KMS-11 (cell line): ENCODE data around the gene ATRIP.

ENCODE experiments used
- H2AFZ ChIP-seq: fragments of 200-600 bp; sonication (generic); 2 replicates; pipeline ENCODE4 v1.6.1; 2016; ENCODE audit warnings: antibody characterized with exemption, mixed run types, low read depth
- H3K27ac ChIP-seq: fragments of 200-600 bp; sonication (generic); 2 replicates; pipeline ENCODE4 v1.6.1; 2016; ENCODE audit warnings: mild to moderate bottlenecking, mixed run types
- H3K27me3 ChIP-seq: fragments of 200-600 bp; sonication (generic); 2 replicates; pipeline ENCODE4 v1.6.1; 2017; ENCODE audit warnings: mild to moderate bottlenecking, low read depth, mixed run types, moderate library complexity; ENCODE audit not compliant: insufficient read depth
- H3K36me3 ChIP-seq: fragments of 200-600 bp; sonication (generic); 2 replicates; pipeline ENCODE4 v1.6.1; 2017; ENCODE audit warnings: mild to moderate bottlenecking, mixed run types; ENCODE audit not compliant: insufficient read depth
- H3K4me1 ChIP-seq: fragments of 200-600 bp; sonication (generic); 2 replicates; pipeline ENCODE4 v1.6.1; 2016; ENCODE audit warnings: mild to moderate bottlenecking, low read depth, mixed run types; ENCODE audit not compliant: poor library complexity, severe bottlenecking
- H3K4me2 ChIP-seq: fragments of 200-600 bp; sonication (generic); 2 replicates; pipeline ENCODE4 v1.7.0; 2016; ENCODE audit warnings: mild to moderate bottlenecking, mixed run types
- H3K4me3 ChIP-seq: fragments of 200-600 bp; sonication (generic); IDR thresholded peaks from 2 replicates; pipeline ENCODE4 v1.6.1; 2017; ENCODE audit warnings: low read depth, low read length, mixed read lengths; ENCODE audit not compliant: insufficient read depth
- H3K79me2 ChIP-seq: fragments of 200-600 bp; sonication (generic); 2 replicates; pipeline ENCODE4 v1.6.1; 2016; ENCODE audit warnings: low read depth, mixed run types; ENCODE audit not compliant: insufficient read depth
- H3K9ac ChIP-seq: fragments of 200-600 bp; sonication (generic); 2 replicates; pipeline ENCODE4 v1.6.1; 2016; ENCODE audit warnings: mild to moderate bottlenecking, mixed run types
- H4K20me1 ChIP-seq: fragments of 200-600 bp; sonication (generic); 2 replicates; pipeline ENCODE4 v1.6.1; 2016; ENCODE audit warnings: mild to moderate bottlenecking, mixed run types; ENCODE audit not compliant: insufficient read depth
- TF ChIP-seq, protein P1 (sequence below): fragments of 200-600 bp; sonication (generic); conservative IDR thresholded peaks from 2 replicates; pipeline ENCODE4 v1.6.1; 2017; ENCODE audit warnings: low read depth, mild to moderate bottlenecking, antibody characterized with exemption, low read length, moderate library complexity, mixed read lengths

The ATRIP gene

GRCh38 chr3:48410205-48411040 is 36.1 kb upstream of the ATRIP start:
- H3K36me3 ChIP-seq = no peaks in the 10 kb centered on the region
- no peaks in the 10 kb centered on the region for H3K27me3 ChIP-seq
- TF ChIP-seq, protein P1, sequence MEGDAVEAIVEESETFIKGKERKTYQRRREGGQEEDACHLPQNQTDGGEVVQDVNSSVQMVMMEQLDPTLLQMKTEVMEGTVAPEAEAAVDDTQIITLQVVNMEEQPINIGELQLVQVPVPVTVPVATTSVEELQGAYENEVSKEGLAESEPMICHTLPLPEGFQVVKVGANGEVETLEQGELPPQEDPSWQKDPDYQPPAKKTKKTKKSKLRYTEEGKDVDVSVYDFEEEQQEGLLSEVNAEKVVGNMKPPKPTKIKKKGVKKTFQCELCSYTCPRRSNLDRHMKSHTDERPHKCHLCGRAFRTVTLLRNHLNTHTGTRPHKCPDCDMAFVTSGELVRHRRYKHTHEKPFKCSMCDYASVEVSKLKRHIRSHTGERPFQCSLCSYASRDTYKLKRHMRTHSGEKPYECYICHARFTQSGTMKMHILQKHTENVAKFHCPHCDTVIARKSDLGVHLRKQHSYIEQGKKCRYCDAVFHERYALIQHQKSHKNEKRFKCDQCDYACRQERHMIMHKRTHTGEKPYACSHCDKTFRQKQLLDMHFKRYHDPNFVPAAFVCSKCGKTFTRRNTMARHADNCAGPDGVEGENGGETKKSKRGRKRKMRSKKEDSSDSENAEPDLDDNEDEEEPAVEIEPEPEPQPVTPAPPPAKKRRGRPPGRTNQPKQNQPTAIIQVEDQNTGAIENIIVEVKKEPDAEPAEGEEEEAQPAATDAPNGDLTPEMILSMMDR = no peak
- no peak overlapping the region for H3K4me3 ChIP-seq
- H3K27ac ChIP-seq = no peak overlapping the region
- no peaks in the 10 kb centered on the region for H4K20me1 ChIP-seq
- no peaks in the 10 kb centered on the region for H3K79me2 ChIP-seq
- H3K4me2 ChIP-seq = no peak overlapping the region
- H3K4me1 ChIP-seq = no peaks in the 10 kb centered on the region
- H3K9ac ChIP-seq = no peak overlapping the region
- H2AFZ ChIP-seq = no peak overlapping the region

DNA sequence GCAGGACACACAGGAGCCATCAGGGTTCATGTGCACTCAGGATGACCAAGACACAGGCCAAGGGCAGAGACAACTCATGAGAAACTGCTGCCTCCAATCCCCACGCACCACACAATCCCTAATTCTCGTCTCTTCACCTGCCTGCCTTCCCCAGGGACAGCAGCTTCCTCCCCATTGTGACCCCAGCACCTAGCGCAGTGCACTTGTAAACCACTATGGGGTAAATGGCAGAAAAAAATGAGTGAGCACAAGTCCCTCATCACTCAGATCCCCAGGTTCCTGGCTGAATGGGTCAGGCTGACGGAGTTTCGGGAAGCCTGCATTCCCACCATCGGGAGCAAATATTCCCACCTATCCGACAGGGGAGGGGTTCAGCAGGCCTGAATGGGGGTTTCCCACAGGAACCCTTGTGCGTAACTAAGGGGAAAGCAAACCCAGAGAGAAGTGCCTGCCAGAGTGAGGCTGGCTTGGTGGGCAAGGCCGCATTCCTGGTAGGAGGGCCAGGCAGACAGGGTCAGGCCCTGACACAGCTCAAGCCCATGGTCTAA is 35.4 kb upstream of the ATRIP start:
- Histone ChIP-seq H3K27me3 (no peaks in the 10 kb centered on the region), H3K79me2 (no peaks in the 10 kb centered on the region), H3K4me2 (no peak overlapping the region), H4K20me1 (no peaks in the 10 kb centered on the region), H2AFZ (no peak overlapping the region), H3K9ac (no peak overlapping the region), H3K27ac (no peak overlapping the region), H3K4me1 (no peaks in the 10 kb centered on the region), H3K36me3 (no peaks in the 10 kb centered on the region), H3K4me3 (no peak overlapping the region)
- TF ChIP-seq, protein P1 = no peak

GRCh38 chr3:48411606-48412374 is 34.7 kb upstream of the ATRIP start:
- Histone ChIP-seq H3K79me2 (no peaks in the 10 kb centered on the region), H3K9ac (no peak overlapping the region), H2AFZ (no peak overlapping the region), H3K36me3 (no peaks in the 10 kb centered on the region), H3K4me1 (no peaks in the 10 kb centered on the region), H3K4me2 (no peak overlapping the region), H3K4me3 (no peak overlapping the region), H3K27me3 (no peaks in the 10 kb centered on the region), H4K20me1 (no peaks in the 10 kb centered on the region), H3K27ac (no peak overlapping the region)
- TF ChIP-seq, protein P1 = no peak

DNA sequence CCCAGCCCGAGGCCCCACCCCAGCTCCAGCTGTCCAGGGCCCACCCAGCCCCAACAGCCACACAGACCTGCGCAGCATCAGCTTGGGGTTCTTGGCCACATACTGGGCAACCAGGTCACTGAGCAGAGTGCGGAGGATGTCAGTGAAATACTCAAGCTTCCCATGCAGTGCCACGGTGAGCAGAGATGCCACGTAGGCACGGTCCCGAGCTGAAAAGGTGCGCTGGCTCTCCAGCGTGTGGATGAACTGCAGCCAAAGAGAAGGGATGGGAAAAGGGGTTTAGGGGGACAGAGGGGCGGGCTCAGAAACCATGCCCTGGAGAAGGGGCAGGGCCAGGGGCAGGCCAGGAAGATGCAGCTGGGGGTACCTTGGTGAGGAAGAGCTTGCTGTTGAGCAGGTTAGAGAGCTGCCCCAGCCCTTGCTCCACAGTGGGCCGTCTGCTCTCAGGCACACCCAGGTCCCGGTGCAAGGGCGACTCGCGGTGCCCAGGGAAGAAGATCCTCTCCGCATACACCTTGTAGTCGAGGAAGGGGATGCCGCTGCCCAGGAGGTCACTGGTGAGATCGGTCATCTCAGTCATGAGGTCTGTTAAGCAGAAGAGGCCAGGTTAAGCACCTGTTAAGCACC is 34.0 kb upstream of the ATRIP start:
- no peak overlapping the region for H3K9ac ChIP-seq
- H3K79me2 ChIP-seq = no peaks in the 10 kb centered on the region
- H3K4me2 ChIP-seq = no peak overlapping the region

More for the DNA sequence above, 34.0 kb upstream of the ATRIP start:
- no peaks in the 10 kb centered on the region for H3K27me3 ChIP-seq
- H3K4me1 ChIP-seq = no peaks in the 10 kb centered on the region
- no peak overlapping the region for H3K27ac ChIP-seq
- TF ChIP-seq, protein P1 = no peak
- no peak overlapping the region for H2AFZ ChIP-seq
- H3K36me3 ChIP-seq = no peaks in the 10 kb centered on the region
- no peaks in the 10 kb centered on the region for H4K20me1 ChIP-seq
- no peak overlapping the region for H3K4me3 ChIP-seq
